Endothelial cell of umbilical vein (primary cell): ENCODE data around the gene TBC1D8B.

Source experiments
- CTCF ChIP-seq, 2 donors: IDR thresholded peaks; 1 replicate in 1 of 2; 2 replicates in 1 of 2; pipeline ENCODE4 v1.5.1; 2011; ENCODE audit warnings: low read length in 2 of 2, mild to moderate bottlenecking in 2 of 2, moderate library complexity in 2 of 2, control low read depth in 1 of 2, inconsistent platforms in 1 of 2, low read depth in 1 of 2; ENCODE audit not compliant: insufficient read depth in 1 of 2; ENCODE audit errors: extremely low read depth in 1 of 2
- FOS ChIP-seq: IDR thresholded peaks from 2 replicates; pipeline ENCODE4 v1.6.1; 2011; ENCODE audit warnings: mild to moderate bottlenecking, low read length, moderate library complexity, borderline replicate concordance; ENCODE audit not compliant: insufficient read depth

GRCh38 chrX:106903291-106903824 is 100.9 kb downstream of the TBC1D8B start, which contains the start of gene RIPPLY1:
- TF ChIP-seq FOS (no peak), CTCF (IDR thresholded peaks at IDR 0.05; ENCODE audit: extremely low read depth in 1 of 2, insufficient read depth in 1 of 2, low read depth in 1 of 2, low read length in 2 of 2) (no peak)
